GM19193 (cell line): ENCODE results near the gene ZBTB18.

Source experiments
- POLR2A ChIP-seq: IDR thresholded peaks from 4 replicates; pipeline ENCODE4 v1.6.1; 2011; ENCODE audit not compliant: insufficient read depth, insufficient read length; ENCODE audit errors: extremely low read depth

ZBTB18 gene

GRCh38 chr1:244050835-244051444, at the start of gene ZBTB18:
ZBTB18 (plus strand) TSS chr1:244051283; CDS start chr1:244051432, 149 bp downstream.
- no peak for TF ChIP-seq POLR2A

- no peak for TF ChIP-seq POLR2A
Observed at GRCh38 chr1:244002721-244003120, 48.4 kb upstream of the ZBTB18 start.

- no peak for TF ChIP-seq POLR2A
Observed at GRCh38 chr1:244005455-244005854, 45.6 kb upstream of the ZBTB18 start.

- TF ChIP-seq POLR2A = no peak
Observed at GRCh38 chr1:244006381-244006901, 44.6 kb upstream of the ZBTB18 start.

GRCh38 chr1:244006961-244007360, 44.1 kb upstream of the ZBTB18 start:
- TF ChIP-seq POLR2A = no peak

- no peak for TF ChIP-seq POLR2A
Observed at GRCh38 chr1:244010191-244010590, 40.9 kb upstream of the ZBTB18 start.

GRCh38 chr1:244010703-244011123, 40.4 kb upstream of the ZBTB18 start:
- TF ChIP-seq POLR2A = no peak

GRCh38 chr1:244011271-244011670, 39.8 kb upstream of the ZBTB18 start:
- TF ChIP-seq POLR2A = no peak

GRCh38 chr1:244011786-244012185, 39.3 kb upstream of the ZBTB18 start:
- TF ChIP-seq POLR2A = no peak

- TF ChIP-seq POLR2A = no peak
Observed at GRCh38 chr1:244012202-244012601, 38.9 kb upstream of the ZBTB18 start.

GRCh38 chr1:244013100-244013499, 38.0 kb upstream of the ZBTB18 start:
- TF ChIP-seq POLR2A = no peak

GRCh38 chr1:244019982-244020485, 31.0 kb upstream of the ZBTB18 start:
- TF ChIP-seq POLR2A = no peak

GRCh38 chr1:244021427-244021826, 29.7 kb upstream of the ZBTB18 start:
- TF ChIP-seq POLR2A = no peak

GRCh38 chr1:244022311-244022710, 28.8 kb upstream of the ZBTB18 start:
- no peak for TF ChIP-seq POLR2A

- no peak for TF ChIP-seq POLR2A
Observed at GRCh38 chr1:244022864-244023440, 28.1 kb upstream of the ZBTB18 start.

GRCh38 chr1:244027491-244028145, 23.5 kb upstream of the ZBTB18 start:
- no peak for TF ChIP-seq POLR2A
